ENCODE measurements around the gene PRKCE. TPM values are rescaled to one million over a fixed set of nuclear protein-coding genes. Genes with fewer than 3 reads are reported as not detected.
"Not testable (repeated sequence)": the region's sequence is repeated elsewhere in the genome, so short reads cannot be mapped to it uniquely, and the experiment has no call there.

Gene PRKCE
- total RNA-seq, 1 experiment from 2014 or later = 21.7 TPM

DNA sequence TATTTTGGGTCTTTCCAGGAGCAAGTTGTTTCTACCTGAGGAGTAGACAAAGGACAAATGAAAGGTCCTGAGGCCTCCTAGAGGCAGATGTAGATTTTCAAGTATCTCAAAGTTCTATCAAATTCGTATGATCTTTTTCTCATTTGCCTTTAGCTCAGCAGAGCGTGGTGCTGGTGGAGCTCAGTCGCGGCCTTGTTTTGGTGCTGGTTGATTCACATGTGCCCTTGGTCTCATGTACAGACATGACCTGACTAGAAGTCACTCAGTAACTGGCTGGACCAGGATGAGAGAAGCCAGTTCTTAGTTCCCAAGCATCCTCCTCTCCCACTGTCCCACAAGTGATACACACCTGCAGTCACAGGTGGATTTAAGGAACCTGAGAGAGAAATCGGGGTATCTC, 264.0 kb downstream of the PRKCE start:
- BruUV-seq (replicated peaks) = no TSS peak
- ChIA-PET CTCF (no interaction called here), POLR2A (ENCODE audit: unreplicated experiment) (no interaction called here)
- Histone ChIP-seq H2AFZ (no peak overlapping the region), H3K27me3 (ENCODE audit: insufficient read depth, low read depth) (no peaks in the 10 kb centered on the region), H3K36me3 (ENCODE audit: low read depth) (no peaks in the 10 kb centered on the region), H3K79me2 (ENCODE audit: low read depth) (no peaks in the 10 kb centered on the region; the same call in 1 of the 2 replicates), H3K27ac (no peak overlapping the region), H3K9me2 (ENCODE audit: insufficient read depth) (no peaks in the 10 kb centered on the region), H3K4me1 (replicated peaks; ENCODE audit: insufficient read depth) (no peaks in the 10 kb centered on the region), H3K4me3 (no peak overlapping the region), H3K9me3 (ENCODE audit: insufficient read depth, low read depth) (no peaks in the 10 kb centered on the region), H3F3A (ENCODE audit: insufficient read depth, low read depth) (no peaks in the 10 kb centered on the region), H3K4me2 (no peak overlapping the region), H4K20me1 (ENCODE audit: insufficient read depth) (no peaks in the 10 kb centered on the region; the same call in 1 of the 2 replicates)
- DNase-seq = no peak
- intact Hi-C loops (cut with micrococcal nuclease; ENCODE audit: unreplicated experiment) = no loop called here
- TF ChIP-seq, protein P1, sequence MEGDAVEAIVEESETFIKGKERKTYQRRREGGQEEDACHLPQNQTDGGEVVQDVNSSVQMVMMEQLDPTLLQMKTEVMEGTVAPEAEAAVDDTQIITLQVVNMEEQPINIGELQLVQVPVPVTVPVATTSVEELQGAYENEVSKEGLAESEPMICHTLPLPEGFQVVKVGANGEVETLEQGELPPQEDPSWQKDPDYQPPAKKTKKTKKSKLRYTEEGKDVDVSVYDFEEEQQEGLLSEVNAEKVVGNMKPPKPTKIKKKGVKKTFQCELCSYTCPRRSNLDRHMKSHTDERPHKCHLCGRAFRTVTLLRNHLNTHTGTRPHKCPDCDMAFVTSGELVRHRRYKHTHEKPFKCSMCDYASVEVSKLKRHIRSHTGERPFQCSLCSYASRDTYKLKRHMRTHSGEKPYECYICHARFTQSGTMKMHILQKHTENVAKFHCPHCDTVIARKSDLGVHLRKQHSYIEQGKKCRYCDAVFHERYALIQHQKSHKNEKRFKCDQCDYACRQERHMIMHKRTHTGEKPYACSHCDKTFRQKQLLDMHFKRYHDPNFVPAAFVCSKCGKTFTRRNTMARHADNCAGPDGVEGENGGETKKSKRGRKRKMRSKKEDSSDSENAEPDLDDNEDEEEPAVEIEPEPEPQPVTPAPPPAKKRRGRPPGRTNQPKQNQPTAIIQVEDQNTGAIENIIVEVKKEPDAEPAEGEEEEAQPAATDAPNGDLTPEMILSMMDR (conservative IDR thresholded peaks at IDR 0.05) = no peak
- no peak for TF ChIP-seq EZH2 (IDR thresholded peaks at IDR 0.05; ENCODE audit: low read depth)

DNA sequence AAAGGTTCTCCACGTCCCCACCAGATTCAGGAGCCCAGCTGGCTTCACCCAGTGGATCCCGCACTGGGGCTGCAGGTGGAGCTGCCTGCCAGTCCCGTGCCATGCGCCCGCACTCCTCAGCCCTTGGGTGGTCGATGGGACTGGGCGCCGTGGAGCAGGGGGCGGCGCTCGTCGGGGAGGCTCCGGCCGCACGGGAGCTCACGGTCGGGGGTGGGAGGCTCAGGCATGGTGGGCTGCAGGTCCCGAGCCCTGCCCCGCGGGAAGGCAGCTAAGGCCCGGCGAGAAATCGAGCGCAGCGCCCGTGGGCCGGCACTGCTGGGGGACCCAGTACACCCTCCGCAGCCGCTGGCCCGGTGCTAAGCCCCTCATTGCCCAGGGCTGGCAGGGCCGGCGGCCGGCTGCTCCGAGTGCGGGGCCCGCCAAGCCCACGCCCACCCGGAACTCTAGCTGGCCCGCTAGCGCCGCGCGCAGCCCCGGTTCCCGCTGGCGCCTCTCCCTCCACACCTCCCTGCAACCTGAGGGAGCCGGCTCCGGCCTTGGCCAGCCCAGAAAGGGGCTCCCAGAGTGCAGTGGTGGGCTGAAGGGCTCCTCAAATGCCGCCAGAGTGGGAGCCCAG, 266.2 kb downstream of the PRKCE start:
- H3K79me2 ChIP-seq (ENCODE audit: low read depth); POLR2A ChIA-PET (ENCODE audit: unreplicated experiment); DNase-seq; H3K4me1 ChIP-seq (replicated peaks; ENCODE audit: insufficient read depth); H3K27ac ChIP-seq; H3K4me2 ChIP-seq; H2AFZ ChIP-seq; H4K20me1 ChIP-seq (ENCODE audit: insufficient read depth); H3K27me3 ChIP-seq (ENCODE audit: insufficient read depth, low read depth); CTCF ChIA-PET; BruUV-seq (replicated peaks); H3F3A ChIP-seq (ENCODE audit: insufficient read depth, low read depth); H3K9me3 ChIP-seq (ENCODE audit: insufficient read depth, low read depth); intact Hi-C loops (cut with micrococcal nuclease; ENCODE audit: unreplicated experiment); H3K36me3 ChIP-seq (ENCODE audit: low read depth); H3K4me3 ChIP-seq; H3K9me2 ChIP-seq (ENCODE audit: insufficient read depth): not testable (repeated sequence)

DNA sequence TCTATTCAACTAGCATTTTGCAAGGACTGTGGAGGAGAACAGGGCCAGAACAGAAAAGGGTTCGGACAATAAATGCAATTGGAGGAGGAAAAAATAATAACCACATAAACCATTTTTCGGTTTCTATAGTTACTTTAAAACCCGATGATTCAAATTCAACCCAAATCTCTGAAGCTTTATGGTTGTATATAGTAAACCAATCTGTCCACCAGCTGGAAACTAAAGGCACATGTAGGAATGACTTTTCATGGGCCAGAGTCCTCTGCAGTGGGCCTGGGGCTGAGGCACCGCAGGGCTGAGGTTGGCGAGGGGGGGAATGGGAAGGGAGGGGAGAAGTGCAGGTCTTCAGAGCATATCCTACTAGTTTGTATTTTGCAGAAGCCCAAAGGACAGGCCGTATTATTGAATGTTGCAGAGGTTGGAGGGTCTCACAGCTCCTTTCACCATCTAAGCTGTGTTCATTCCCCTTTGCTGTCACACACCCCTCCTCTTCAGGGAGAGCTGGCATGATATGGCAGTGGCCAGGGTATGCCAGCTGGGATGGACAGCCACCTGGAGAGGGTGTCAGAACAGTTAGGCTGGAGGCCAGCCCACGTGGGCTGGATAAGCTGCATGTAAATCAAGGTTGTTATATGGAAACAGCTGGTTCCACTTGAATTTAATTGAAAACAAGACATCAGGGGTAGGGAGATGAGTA, 267.1 kb downstream of the PRKCE start:
- intact Hi-C loops (cut with micrococcal nuclease; ENCODE audit: unreplicated experiment) = no loop called here
- H3K4me2 ChIP-seq = no peak overlapping the region
- H3F3A ChIP-seq (ENCODE audit: insufficient read depth, low read depth) = no peaks in the 10 kb centered on the region
- POLR2A ChIA-PET (ENCODE audit: unreplicated experiment) = no interaction called here
- no peaks in the 10 kb centered on the region for H3K36me3 ChIP-seq (ENCODE audit: low read depth)
- DNase-seq = no peak
- no peaks in the 10 kb centered on the region for H3K9me2 ChIP-seq (ENCODE audit: insufficient read depth)
- H3K4me3 ChIP-seq = no peak overlapping the region
- peaks cover 12% of the 10 kb centered on the region for H3K4me1 ChIP-seq (replicated peaks; ENCODE audit: insufficient read depth)
- no peak overlapping the region for H3K27ac ChIP-seq
- CTCF ChIA-PET = interaction anchor here (0.6 kb wide), 2 partner anchors 15 to 74 kb away, joined by 6 to 14 read pairs; no protein-coding TSS in a partner anchor
- H4K20me1 ChIP-seq (ENCODE audit: insufficient read depth) = peaks cover 9% of the 10 kb centered on the region; the same call in 1 of the 2 replicates
- H3K9me3 ChIP-seq (ENCODE audit: insufficient read depth, low read depth) = no peaks in the 10 kb centered on the region
- H3K27me3 ChIP-seq (ENCODE audit: insufficient read depth, low read depth) = no peaks in the 10 kb centered on the region
- no peaks in the 10 kb centered on the region; the same call in 1 of the 2 replicates for H3K79me2 ChIP-seq (ENCODE audit: low read depth)
- TF ChIP-seq EZH2 (IDR thresholded peaks at IDR 0.05; ENCODE audit: low read depth) = no peak
- TF ChIP-seq, protein P1 (conservative IDR thresholded peaks at IDR 0.05) = no peak
- H2AFZ ChIP-seq = no peak overlapping the region
- no TSS peak for BruUV-seq (replicated peaks)
